HG03571 (cell line): ENCODE data around the gene CCL23.
"Not testable (repeated sequence)": the region's sequence is repeated elsewhere in the genome, so short reads cannot be mapped to it uniquely, and the experiment has no call there.

Source experiments
- ATAC-seq: cut with Tn5 transposase; IDR thresholded peaks from one replicate; pipeline ENCODE4 v1.9.1; 2021; ENCODE audit not compliant: unreplicated experiment

Gene CCL23

DNA sequence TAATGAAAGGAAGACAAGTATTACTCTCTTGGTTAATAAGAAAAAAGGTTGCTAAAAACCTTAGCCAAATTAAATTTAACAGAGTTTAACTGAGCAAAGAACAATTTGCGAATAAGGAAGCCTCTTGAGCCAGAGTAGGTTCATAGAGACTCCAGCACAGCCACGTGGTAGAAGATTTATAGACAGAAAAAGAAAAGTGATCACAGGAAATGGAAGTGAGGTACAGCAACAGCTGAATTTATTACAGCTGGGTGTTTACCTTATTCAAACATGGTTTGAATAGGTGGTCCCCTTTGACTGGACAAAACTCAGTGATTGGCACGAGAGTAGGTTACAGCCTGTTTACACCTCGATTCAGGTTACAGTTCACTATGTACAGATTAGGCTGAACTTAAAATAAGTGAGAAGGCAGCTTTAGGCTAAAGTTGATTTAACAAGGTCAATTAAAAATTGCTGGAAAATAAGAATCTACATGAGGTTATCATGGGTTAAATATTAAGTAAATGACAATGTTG lies 13.1 kb downstream of the CCL23 start:
- no peak for ATAC-seq

DNA sequence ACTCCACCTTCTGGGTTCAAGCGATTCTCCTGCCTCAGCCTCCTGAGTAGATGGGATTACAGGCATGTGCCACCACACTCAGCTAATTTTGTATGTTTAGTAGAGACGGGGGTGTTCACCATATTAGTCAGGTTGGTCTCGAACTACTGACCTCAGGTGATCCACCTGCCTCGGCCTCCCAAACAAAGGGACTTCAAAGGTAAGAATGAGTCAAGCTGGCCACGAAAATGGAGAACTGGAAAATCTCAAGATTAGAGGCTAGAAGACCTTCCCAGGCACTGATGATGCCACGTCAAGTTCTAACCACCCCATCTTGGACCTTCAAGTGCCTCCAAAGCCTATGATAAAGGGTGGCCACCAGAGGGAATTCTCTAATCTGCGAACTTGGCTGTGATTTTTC lies 15.1 kb downstream of the CCL23 start:
- ATAC-seq: no peak

DNA sequence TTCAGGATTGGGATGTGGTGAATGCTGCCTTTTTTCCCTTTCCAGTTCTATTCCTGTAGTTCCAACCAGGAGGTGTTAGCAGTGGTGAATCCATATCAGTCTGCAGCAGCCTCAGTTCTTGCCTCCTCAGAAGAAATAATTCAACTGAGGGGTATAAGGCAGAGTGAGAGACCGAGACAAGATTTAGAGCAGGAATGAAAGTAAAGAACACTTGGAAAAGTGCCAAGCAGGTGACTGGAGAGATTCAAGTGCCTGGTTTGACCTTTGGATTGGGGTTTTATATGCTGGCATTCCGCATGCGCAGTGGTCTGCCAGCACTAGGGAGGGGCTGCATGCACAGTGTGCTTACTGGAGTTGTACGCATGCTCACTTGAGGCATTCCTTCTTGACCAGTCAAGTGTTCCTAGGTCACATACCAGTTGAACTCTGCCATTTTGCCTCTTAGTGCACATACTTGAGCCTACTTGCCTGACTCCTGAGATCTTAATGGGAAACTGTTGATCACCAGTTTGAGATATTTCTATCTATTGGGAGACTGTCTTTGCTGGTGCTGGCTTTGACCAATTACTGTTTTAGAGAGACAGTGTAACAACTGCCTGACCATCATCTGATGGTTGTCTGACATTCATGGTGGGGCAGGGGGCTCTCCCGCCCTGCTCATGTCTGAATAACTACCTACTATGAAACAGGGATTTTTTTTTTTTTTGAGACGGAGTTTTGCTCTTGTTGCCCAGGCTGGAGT lies 15.7 kb downstream of the CCL23 start:
- no peak for ATAC-seq

DNA sequence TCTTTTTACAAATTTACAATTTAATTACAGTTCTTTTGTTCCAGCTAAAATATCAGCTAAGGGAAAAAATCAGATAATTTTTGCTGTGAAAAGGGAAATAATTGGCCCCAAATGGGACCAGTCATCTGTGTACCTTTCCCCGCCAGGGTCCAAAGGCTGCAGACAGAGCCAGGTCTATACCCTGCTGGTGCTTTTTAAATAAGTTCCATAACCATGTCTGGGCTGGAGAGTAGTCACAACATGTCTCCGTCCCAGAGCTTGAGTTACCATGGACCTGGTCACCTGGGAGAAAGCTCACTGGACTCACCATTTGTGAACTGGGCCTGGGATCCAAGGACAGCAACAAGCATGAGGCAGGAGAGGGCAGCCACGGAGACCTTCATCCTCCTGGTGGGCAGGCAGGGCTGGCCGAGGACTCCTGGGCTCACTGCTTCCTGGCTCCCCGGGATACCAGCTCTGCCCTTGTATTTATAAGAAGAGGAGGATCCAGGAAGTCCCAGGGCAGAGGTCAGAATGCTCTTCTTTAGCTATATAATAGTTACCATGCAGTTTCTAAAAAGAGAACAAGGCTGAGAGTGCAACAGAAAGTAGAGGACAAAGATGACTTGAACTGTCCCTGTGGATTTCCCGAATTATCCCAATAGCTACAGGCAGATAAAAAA lies 16.5 kb downstream of the CCL23 start, which contains the start of gene CCL15:
CCL15 (minus strand) TSS at position 444 of the 662 bp plus-strand sequence; CDS start at position 383, 61 bp downstream.
- ATAC-seq: no peak

DNA sequence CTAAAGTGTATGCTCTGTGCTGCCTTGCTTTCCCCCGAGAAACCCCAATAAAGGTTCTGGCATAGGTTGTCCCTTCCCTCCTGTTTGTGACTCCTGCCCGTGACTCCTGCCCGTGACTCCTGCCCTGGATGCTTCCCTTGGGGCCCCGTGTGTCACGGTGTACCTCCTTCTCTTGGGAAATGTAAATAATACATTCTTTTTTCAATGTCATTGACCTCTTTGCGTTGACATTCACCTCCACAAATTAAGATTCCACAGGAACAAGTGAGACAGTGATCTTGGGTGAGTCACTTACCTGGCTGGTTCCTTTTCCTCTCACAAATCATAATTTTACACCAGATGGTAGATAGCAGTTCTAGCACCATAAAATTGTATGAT lies 17.1 kb downstream of the CCL23 start:
- no peak for ATAC-seq

DNA sequence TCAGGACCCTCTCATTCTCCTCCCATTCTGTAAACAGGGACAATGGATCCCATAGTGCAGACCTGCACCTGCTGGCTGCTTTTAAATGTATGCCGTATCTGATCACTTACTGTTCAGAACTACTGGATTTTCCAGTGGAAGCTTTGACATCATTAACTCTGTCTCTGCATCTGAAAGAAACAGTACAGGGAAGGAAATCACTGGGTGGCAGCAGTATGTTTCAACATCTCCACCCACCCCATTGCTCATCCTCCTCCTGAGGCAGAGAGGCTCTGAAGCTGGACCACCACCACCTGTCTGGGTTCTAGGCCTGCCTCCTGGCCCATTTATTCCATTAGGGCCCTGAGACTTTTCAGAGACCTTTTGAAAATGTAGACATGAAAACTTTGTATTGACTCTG lies 19.0 kb downstream of the CCL23 start:
- ATAC-seq: no peak

DNA sequence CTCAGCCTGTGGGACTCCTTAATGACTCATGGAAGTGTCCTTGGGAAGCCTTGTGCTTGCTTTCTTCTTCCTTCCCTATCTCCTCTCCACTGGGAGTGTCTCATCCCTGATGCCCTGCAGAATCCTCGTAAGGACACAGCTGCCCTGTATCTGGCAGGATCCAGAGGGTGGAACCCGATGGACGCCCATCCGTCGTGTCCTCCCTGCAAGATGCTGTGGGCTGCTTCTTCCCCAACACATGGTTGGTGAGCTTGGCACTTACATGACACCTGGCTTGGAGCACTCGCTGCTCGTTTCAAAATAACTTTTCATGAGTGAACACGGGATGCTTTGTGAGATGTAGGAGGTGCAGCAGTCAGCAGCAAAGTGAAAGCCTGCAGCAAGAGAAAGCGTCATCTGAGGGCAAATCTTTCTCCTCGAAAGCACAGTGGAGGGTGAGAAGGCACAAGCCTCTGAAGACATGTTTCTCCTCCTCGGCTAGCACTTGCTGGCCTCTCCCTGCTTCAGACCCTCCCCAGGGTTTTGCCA lies 19.7 kb downstream of the CCL23 start:
- ATAC-seq: no peak

DNA sequence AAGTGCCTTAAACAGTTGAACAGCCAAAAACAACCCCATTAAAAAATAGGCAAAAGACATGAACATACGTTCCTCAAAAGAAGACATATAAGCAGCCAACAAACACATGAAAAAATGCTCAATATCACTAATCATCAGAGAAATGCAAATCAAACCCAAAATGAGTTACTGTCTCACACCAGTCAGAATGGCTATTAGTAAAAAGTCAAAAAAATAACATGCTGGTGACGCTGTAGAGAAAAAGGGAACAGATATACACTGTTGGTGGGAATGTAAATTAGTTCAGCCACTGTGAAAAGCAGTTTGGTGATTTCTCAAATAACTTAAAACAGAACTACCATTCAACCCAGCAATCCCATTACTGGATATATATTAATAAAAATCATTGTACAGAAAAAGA lies 22.4 kb downstream of the CCL23 start:
- not testable (repeated sequence) for ATAC-seq

DNA sequence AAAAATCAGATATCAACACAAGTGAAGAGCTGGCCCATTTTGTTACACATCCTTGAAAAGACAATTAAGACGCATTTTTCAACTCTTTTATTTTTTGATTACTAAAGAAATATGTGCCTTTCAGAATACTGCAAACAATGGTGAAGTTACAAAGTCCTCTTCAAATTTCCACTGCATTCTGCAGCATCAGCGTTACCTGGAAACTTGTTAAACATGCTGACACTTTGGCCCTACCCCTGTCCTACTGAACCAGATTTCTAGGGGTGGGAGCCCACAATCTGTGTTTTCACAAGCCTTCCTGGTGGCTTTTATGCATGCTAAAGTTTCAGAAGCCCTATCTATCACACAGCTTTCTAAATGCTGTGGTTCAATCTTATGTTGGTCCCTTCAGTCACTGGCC lies 26.7 kb downstream of the CCL23 start:
- no peak for ATAC-seq

DNA sequence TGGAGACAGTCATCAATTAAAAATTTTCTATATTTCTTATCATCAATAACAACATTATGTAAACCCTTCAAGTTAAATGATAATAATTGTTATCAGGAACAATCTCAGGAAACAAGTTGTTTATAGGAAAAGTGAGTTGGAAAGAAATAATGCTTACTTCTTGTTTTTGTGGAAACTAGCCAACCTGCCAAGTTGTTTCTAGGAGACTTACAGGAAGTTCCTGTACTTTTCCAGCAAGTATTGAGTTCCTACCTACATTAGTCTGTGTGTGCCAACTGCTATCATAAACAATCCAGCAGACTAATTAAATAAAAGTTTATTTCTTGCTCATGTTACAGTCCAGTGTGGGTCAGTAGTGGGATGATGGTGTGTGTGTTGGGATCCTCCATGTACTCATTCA lies 29.6 kb downstream of the CCL23 start:
- ATAC-seq: no peak

DNA sequence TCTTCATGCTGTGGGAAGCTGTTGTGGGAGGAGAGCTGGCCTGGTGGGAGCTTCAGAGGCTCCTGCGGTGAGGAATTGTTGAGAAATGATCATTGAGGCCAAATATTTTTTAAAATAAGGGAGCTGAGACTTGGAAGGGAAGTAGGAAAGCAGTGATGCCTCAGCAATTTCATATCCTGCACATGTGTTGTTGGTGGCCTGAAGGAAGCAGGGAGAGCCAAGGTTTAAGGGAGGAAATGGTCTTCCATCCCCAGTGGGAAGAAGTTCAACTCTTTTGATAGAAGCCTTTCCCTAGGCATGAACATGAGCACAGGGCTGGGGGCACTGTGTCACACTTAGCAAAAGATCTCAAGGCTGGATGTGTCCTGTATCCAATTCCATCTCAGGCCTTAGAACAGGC lies 31.1 kb downstream of the CCL23 start, which contains the start of gene CCL14:
CCL14 (minus strand) TSS at position 87 of the 400 bp plus-strand sequence; CDS start at position 7, 80 bp downstream.
- ATAC-seq: no peak

DNA sequence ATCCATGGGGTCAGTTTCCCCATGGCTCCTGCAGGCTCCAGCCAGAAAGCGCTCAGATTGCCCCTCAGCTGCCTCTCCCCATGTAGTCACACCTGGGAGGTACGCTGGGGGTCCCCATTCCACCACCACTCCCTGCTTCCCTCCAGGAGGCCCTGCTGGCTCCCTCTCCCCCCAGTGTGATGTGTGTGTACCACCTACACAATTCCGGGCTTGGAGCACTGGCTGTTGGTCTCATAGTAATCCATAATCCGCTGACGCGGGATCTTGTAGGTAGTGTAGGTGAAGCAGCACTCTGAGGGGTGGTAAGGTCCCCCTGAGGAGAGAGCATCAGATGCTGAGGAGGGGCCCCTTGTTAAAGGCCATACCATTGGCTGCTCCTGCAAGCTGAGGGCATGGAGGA lies 33.6 kb downstream of the CCL23 start:
- no peak for ATAC-seq

DNA sequence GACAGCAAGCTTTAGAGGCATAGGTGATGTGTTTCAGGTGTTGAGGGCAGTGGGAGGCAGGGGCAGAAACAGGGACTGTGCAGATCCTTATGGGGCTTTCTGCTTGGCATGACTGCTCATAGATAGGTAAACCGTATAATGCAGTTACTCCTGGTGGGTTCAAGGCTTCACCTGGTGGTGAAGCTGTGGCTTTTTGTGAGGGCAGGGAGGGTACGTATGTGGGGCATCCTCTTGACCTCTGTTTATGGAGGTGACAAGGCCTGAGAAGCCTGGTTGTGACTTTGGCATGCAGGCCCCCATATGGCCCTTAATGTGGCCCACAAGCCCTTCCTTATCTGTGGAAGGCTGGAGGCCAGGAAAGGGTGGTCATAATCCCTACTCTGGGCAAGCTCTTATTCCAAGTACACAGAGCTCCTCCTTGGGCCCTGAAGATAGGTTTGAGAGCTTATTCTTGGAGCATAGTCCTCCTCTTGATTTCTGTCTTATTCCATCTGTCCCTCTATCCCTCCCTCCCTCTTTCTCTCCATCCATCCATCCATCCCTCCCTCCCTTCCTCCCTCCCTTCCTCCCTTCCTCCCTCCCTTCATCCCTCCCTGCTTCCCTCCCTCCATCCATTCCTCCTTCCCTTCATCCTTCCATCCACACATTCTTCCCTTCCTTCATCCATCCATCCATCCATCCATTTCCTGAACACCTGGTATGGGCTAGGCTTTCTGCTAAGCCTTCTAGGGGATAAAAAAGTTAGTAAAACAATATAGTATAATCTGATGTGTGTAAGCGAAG lies 35.2 kb downstream of the CCL23 start:
- no peak for ATAC-seq

DNA sequence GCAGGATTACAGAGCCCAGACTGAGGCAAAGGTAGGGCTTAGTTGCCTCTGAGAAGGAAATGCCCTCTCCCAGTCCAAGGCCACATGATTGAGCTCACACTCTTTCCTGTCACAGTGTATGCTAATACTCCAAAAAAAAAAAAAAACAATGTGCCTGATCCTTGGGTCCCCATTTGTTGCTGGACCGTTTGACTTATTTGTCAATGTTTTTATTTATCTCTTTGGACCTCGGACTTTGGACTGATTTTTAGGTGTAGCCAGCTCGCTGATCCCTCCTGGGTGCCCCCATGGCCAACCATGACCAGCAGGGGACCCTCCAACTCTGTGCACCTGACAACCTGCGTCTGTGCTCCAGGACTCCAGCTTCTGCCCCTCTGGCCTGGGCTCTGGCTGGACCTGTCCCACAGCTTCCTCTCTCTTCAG lies 35.9 kb downstream of the CCL23 start:
- no peak for ATAC-seq

DNA sequence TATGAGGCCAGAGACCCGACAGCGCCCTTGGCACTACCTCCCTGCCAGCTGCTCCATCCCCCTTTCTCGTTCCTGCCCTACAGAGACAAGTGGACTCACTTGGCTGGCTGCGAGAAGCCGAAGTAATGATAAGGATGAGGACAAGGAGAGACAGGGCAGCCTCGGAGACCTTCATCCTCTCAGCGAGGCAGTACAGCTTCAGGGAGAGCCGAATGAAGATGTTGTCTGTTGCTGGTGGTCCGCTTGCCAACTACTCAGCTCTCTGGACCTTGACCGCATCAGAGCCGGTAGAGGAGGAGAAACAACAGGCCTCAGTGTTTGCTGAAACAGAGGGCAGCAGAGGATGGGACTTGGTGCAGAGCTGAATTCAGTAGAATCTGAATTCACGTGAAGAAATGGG lies 36.5 kb downstream of the CCL23 start, which contains the start of gene CCL16:
CCL16 (minus strand) TSS at position 252 of the 400 bp plus-strand sequence; CDS start at position 175, 77 bp downstream.
- no peak for ATAC-seq

DNA sequence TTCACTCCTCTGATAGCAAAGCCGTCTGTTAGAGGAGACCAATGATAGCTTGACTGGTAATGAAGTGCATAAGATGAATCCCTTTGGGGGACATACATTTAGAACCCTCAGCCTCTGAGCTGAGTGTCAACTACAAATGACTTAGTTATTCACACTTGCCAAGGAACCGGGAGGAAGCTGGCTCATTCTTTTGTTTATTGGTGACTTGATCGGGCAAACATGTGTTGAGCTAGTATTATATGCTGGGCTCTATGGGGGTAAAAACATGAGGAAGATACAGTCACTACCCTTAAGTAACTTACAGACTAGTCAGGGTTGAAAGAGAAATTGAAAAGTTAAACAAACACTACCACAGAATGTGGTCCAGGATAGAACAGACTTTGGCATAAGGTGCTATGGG lies 39.4 kb downstream of the CCL23 start:
- no peak for ATAC-seq

DNA sequence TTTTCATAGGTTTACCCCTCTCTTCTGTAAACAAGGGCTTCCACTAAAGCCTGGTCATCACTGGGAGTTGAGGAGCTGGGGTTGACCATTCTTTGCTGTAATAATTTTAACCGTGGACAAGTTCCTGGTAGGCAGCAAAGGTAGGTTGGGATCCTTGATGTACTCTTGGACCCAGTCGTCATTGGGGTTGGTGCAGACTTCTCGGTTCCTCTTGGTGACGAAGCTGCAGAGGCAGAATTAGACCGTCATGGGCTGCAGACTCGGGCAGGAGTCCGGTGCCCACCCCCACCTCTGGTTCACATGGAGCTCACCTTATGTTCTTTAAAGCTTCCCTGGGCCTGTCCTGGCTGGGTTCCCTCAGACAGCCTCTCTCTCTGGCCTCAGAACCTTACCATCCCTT lies 40.3 kb downstream of the CCL23 start:
- no peak for ATAC-seq

DNA sequence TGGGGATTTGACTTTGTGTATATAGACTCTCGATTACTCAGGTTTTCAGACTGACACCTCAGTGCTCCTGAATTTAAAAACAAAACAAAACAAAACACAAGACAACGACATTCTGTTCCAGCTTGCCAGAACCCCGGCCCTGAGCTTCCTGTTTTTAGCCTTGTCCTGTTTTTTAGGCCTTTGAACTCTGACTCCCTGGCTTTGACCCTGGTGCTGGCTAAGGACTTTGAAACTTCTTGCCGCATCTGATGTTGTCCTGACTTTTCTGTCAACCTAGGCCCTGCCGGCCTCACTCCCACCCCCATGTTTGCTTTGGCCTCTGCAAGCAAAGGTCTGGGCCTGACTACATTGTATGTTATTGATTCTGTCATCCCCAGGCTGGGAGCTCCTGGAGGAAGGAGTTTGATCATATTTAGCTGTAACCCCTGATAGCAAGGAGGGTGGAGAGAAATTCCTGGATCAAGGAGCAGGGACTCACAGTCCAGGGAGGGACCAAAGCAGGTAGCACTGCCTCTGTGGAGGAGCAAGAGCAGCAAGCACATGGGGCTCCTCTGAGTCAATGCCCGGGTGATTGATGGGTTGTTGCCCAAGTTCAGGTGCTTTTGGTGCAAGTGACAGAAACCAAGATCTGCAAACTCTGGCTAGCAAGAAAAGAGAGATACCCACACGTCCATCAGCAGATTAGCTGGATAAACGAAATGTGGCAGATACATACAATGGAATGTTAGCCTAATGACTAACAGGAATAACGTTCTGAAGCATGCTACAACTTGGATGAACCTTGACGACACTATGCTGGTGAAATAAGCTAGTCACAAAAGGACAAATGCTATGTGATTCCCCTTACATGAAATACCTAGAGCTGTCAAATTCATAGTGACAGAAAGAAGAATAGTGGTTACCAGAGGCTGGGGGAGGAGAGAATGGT lies 44.2 kb downstream of the CCL23 start:
- no peak for ATAC-seq

DNA sequence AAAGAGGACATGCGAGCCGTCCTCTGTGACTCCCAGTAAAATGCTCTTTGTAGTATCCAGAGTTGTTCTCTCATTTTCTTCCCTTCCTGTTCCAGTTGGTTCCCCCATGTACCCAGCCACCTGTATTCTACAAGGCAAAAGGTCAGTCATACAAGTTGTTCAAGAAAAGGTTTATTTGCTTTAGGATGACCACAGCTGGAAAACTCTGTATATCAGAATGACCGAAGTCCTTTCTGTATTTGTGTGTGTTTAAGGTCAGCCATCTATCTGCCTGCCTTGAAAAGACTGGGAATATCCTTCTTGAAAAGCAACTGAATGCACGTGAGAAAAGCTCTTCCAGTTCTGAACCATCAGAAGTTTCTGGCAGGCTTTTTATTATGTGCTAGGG lies 44.8 kb downstream of the CCL23 start:
- ATAC-seq: no peak

DNA sequence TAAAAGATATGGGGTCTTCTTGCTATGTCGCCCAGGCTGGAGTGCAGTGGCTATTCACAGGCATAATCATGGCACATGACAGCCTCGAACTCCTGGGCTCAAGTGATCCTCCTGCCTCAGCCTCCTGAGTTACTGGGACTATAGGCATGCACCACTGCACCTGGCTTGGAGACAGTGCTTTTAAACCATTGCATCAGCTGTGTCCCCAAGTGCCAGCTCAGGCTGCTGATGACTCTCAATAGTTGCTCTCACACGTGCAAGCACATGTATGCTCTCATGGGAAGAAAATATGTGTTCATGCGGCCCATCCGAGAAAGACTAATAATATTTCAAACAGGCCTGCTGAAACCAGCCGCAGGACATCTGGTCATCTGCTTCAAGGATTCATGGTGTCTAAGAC lies 45.2 kb downstream of the CCL23 start:
- ATAC-seq: no peak
